ENCODE measurements around the gene FRYL.

FRYL gene

DNA sequence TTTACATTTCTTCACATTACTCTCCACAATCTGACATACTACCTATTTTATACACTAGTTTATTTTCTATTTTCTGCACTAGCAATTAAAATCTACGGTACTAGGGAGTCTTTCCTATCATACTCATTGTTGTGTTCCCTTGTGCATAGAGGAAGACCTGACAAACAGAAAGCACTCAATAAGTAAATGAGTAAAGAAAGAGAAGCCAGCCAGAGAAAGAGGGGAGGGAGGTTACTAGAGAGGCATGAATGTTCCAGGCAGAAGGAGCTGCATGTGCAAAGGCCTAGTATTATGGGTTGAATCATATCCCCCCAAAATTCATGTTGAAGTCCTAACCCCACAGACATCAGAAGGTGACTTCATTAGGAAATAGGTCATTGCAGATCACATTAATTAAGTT lies 176.0 kb downstream of the FRYL start:
- no peaks in the 10 kb centered on the region for H3K79me2 ChIP-seq
- H3K4me1 ChIP-seq = no peaks in the 10 kb centered on the region
- no peak overlapping the region for H2AFZ ChIP-seq
- no peak overlapping the region for H3K4me3 ChIP-seq (ENCODE audit: low read depth, low read length)
- no peaks in the 10 kb centered on the region for H3K36me3 ChIP-seq (ENCODE audit: control insufficient read depth, insufficient read depth, low read length)
- H3K27me3 ChIP-seq (ENCODE audit: control insufficient read depth, insufficient read depth, low read length) = no peaks in the 10 kb centered on the region
- TF ChIP-seq, protein P1, sequence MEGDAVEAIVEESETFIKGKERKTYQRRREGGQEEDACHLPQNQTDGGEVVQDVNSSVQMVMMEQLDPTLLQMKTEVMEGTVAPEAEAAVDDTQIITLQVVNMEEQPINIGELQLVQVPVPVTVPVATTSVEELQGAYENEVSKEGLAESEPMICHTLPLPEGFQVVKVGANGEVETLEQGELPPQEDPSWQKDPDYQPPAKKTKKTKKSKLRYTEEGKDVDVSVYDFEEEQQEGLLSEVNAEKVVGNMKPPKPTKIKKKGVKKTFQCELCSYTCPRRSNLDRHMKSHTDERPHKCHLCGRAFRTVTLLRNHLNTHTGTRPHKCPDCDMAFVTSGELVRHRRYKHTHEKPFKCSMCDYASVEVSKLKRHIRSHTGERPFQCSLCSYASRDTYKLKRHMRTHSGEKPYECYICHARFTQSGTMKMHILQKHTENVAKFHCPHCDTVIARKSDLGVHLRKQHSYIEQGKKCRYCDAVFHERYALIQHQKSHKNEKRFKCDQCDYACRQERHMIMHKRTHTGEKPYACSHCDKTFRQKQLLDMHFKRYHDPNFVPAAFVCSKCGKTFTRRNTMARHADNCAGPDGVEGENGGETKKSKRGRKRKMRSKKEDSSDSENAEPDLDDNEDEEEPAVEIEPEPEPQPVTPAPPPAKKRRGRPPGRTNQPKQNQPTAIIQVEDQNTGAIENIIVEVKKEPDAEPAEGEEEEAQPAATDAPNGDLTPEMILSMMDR (IDR thresholded peaks at IDR 0.05) = no peak
- no peak overlapping the region for H3K4me2 ChIP-seq (ENCODE audit: low read length)
- no peaks in the 10 kb centered on the region for H3K9me3 ChIP-seq (ENCODE audit: control insufficient read depth, low read length)
- H3K9ac ChIP-seq = no peak overlapping the region
- H3K27ac ChIP-seq = no peak overlapping the region

DNA sequence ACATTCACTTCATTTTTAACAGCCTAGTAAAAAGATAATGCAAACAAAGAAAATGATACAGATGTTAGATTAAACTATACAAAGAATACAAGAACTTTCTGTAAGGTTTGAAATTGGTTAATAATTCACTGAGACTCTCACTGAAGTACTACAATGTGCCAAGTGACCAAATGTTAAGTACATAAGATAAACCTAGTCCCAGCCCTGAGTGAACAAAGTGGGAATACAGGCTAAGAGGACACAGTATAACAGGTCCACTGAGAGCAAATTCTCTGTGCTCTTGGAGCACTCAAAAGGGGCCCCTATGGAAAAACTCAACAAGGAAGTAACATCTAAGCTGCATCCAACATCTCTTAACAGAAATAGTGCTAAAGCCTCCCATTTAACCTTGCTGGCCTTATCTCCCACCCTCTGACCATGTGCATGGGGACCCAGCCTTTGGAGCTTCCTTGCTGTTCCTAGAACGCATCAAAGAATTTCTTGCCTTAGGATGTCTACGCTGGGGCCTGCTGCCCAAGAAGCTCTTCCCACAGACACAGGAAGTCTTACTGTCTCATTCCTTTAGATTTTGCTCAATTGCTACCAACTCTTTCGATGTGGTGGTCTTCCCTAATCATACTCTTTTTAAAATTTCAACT lies 176.6 kb downstream of the FRYL start:
- Histone ChIP-seq H3K4me1 (no peaks in the 10 kb centered on the region), H3K36me3 (ENCODE audit: control insufficient read depth, insufficient read depth, low read length) (no peaks in the 10 kb centered on the region), H3K9ac (no peak overlapping the region), H3K4me3 (ENCODE audit: low read depth, low read length) (no peak overlapping the region), H3K27ac (no peak overlapping the region), H3K79me2 (no peaks in the 10 kb centered on the region), H2AFZ (no peak overlapping the region), H3K9me3 (ENCODE audit: control insufficient read depth, low read length) (no peaks in the 10 kb centered on the region), H3K27me3 (ENCODE audit: control insufficient read depth, insufficient read depth, low read length) (no peaks in the 10 kb centered on the region), H3K4me2 (ENCODE audit: low read length) (no peak overlapping the region)
- TF ChIP-seq, protein P1 (IDR thresholded peaks at IDR 0.05) = no peak

DNA sequence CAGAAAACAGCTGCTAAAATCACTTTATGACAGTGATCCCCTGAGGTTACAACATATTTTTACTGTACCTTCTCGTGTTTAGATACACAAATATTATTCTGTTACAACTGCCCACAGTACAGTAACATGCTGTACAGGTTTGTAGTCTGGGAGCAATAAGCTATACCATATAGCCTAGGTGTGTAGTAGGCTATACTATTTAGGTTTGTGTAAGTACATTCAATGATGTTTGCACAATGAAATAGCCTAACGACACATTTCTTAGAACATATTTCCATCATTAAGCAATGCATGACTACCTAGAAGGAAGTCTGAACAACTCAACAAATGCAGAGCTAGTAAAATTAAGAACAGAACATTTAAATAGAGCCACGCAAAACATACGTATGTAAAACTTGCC lies 177.3 kb downstream of the FRYL start:
- Histone ChIP-seq H2AFZ (no peak overlapping the region), H3K79me2 (no peaks in the 10 kb centered on the region), H3K9ac (no peak overlapping the region), H3K27me3 (ENCODE audit: control insufficient read depth, insufficient read depth, low read length) (no peaks in the 10 kb centered on the region), H3K9me3 (ENCODE audit: control insufficient read depth, low read length) (no peaks in the 10 kb centered on the region), H3K36me3 (ENCODE audit: control insufficient read depth, insufficient read depth, low read length) (no peaks in the 10 kb centered on the region), H3K4me2 (ENCODE audit: low read length) (no peak overlapping the region), H3K4me3 (ENCODE audit: low read depth, low read length) (no peak overlapping the region), H3K27ac (no peak overlapping the region), H3K4me1 (no peaks in the 10 kb centered on the region)
- TF ChIP-seq, protein P1 (IDR thresholded peaks at IDR 0.05) = no peak

DNA sequence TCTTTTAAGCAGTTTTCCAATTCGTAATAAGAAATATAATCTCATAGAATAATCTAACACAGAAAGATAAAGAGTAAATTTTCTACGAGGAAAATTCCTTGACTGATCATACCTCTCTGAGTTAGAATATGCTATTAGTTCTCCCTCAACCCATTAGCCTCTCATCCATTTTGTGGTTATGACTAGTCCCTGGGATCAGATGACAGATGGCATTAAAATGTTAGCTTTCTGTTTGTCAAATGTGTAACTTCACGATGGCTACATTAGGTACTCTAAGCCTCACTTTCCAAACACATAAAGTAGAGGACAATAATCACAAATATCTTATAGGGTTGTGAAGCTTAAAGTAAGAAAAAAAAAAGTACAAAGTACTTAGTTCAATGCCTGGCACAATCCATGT lies 177.9 kb downstream of the FRYL start:
- Histone ChIP-seq H3K9me3 (ENCODE audit: control insufficient read depth, low read length) (no peaks in the 10 kb centered on the region), H3K36me3 (ENCODE audit: control insufficient read depth, insufficient read depth, low read length) (no peaks in the 10 kb centered on the region), H2AFZ (no peak overlapping the region), H3K9ac (no peak overlapping the region), H3K79me2 (no peaks in the 10 kb centered on the region), H3K4me2 (ENCODE audit: low read length) (no peak overlapping the region), H3K4me1 (no peaks in the 10 kb centered on the region), H3K27ac (no peak overlapping the region), H3K27me3 (ENCODE audit: control insufficient read depth, insufficient read depth, low read length) (no peaks in the 10 kb centered on the region), H3K4me3 (ENCODE audit: low read depth, low read length) (no peak overlapping the region)
- TF ChIP-seq, protein P1 (IDR thresholded peaks at IDR 0.05) = no peak

DNA sequence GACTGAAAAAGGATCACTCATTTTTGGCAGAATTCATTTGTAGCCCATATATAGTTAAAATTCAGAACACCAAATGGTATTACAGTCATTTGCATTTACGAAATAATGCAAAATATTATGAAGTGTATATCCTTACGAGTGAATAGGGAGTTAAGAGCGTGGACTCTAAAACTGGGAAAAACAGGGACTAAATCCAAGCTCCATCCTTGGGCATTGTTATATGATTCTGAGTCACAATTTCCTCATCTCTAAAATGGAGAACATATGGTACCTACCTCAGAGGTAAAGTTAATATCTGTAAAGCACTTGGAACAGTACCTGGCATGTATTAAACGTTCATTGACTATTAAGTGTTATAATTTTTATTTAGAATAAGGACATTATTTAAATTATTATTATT lies 183.7 kb downstream of the FRYL start:
- no peak overlapping the region for H2AFZ ChIP-seq
- H3K36me3 ChIP-seq (ENCODE audit: control insufficient read depth, insufficient read depth, low read length) = no peaks in the 10 kb centered on the region
- H3K4me1 ChIP-seq = no peaks in the 10 kb centered on the region
- H3K9me3 ChIP-seq (ENCODE audit: control insufficient read depth, low read length) = no peaks in the 10 kb centered on the region
- no peaks in the 10 kb centered on the region for H3K27me3 ChIP-seq (ENCODE audit: control insufficient read depth, insufficient read depth, low read length)
- TF ChIP-seq, protein P1 (IDR thresholded peaks at IDR 0.05) = no peak
- no peak overlapping the region for H3K27ac ChIP-seq
- no peak overlapping the region for H3K9ac ChIP-seq
- no peak overlapping the region for H3K4me2 ChIP-seq (ENCODE audit: low read length)
- no peak overlapping the region for H3K4me3 ChIP-seq (ENCODE audit: low read depth, low read length)
- no peaks in the 10 kb centered on the region for H3K79me2 ChIP-seq
